Ishikawa (cell line): Measurements from ENCODE around the gene DRD4.

Experiments
- CEBPB ChIP-seq: IDR thresholded peaks from 2 replicates; pipeline ENCODE4 v1.6.1; 2012
- CREB1 ChIP-seq: IDR thresholded peaks from 2 replicates; pipeline ENCODE4 v1.6.1; 2012; ENCODE audit warnings: low read depth
- EGR1 ChIP-seq: IDR thresholded peaks from 2 replicates; pipeline ENCODE4 v1.6.1; 2012
- EP300 ChIP-seq: IDR thresholded peaks from 2 replicates; pipeline ENCODE4 v1.6.1; 2012; ENCODE audit warnings: borderline replicate concordance
- FOXM1 ChIP-seq: IDR thresholded peaks from 2 replicates; pipeline ENCODE4 v1.6.1; 2012; ENCODE audit warnings: low read depth, borderline replicate concordance
- NFIC ChIP-seq: IDR thresholded peaks from 2 replicates; pipeline ENCODE4 v1.6.1; 2012
- RAD21 ChIP-seq: IDR thresholded peaks from 2 replicates; pipeline ENCODE4 v1.6.1; 2012; ENCODE audit warnings: low read depth
- REST ChIP-seq: IDR thresholded peaks from 2 replicates; pipeline ENCODE4 v1.6.1; 2012; ENCODE audit warnings: low read depth, mild to moderate bottlenecking
- TAF1 ChIP-seq: IDR thresholded peaks from 2 replicates; pipeline ENCODE4 v1.6.1; 2012; ENCODE audit warnings: low read depth, mild to moderate bottlenecking
- TCF12 ChIP-seq: IDR thresholded peaks from 2 replicates; pipeline ENCODE4 v1.6.1; 2012; ENCODE audit warnings: low read depth
- TEAD4 ChIP-seq: IDR thresholded peaks from 2 replicates; pipeline ENCODE4 v1.6.1; 2012
- YY1 ChIP-seq: IDR thresholded peaks from 2 replicates; pipeline ENCODE4 v1.6.1; 2012; ENCODE audit warnings: low read depth
- ZBTB7A ChIP-seq: IDR thresholded peaks from 2 replicates; pipeline ENCODE4 v1.6.1; 2012; ENCODE audit warnings: low read depth
- TF ChIP-seq, protein P1 (sequence below): IDR thresholded peaks from 2 replicates; pipeline ENCODE4 v1.6.1; 2012
- TF ChIP-seq, protein P2 (sequence below): IDR thresholded peaks from 2 replicates; pipeline ENCODE4 v1.6.1; 2012

The DRD4 gene

DNA sequence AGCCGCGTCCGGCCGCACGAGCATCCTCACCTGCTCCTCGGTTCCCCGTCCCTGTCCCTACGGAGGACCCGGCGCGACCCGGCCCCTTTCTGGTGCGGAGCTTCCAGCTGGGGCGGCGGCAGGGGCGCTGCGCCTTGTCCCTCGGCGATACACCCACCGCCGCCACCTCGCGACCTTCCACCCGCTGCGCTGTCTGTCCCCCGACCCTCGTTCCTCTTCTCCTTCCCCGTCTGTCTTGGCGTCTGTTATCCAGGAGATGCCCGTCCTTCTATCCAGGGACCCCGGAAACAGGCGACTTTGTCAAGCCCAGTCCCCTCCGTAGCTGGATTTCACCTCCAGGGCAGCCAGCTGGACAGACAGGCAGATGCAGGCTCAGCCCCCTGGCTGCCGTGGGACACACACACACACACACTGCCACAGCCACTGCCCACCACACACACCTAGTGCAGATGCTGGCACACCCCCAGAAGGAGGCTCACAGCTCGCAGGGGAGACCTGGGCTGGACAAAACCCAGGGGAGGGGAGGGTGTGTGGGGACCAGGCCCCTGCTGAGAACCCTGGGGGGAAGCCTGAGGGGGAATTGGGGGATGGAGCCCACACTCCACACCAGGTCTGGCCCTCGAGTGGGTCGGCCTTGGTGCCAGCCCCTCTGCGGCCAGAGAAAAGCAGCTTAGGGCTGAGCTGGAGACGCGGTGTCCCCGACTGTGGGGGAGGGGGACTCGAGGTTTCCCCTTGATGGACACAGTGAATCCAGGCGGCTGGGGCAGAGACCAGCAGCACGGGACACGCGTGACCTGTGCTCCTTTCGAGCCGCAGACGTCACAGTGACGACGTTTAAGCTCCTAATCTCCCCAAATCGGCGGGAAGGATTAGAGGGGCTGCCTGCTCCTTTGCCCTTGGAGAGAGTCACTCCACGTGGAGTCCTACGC, 788 bp downstream of the DRD4 start:
- TF ChIP-seq EP300: no peak
- TF ChIP-seq TCF12: no peak
- no peak for TF ChIP-seq RAD21
- TF ChIP-seq NFIC: no peak
- TF ChIP-seq ZBTB7A: no peak
- TF ChIP-seq CREB1: no peak

GRCh38 chr11:638631-639331, 1.7 kb downstream of the DRD4 start:
- TF ChIP-seq, protein P1, sequence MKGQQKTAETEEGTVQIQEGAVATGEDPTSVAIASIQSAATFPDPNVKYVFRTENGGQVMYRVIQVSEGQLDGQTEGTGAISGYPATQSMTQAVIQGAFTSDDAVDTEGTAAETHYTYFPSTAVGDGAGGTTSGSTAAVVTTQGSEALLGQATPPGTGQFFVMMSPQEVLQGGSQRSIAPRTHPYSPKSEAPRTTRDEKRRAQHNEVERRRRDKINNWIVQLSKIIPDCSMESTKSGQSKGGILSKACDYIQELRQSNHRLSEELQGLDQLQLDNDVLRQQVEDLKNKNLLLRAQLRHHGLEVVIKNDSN: no peak
- TF ChIP-seq TEAD4: no peak
- TF ChIP-seq TAF1: no peak
- no peak for TF ChIP-seq FOXM1
- no peak for TF ChIP-seq TCF12
- TF ChIP-seq EP300: no peak
- TF ChIP-seq NFIC: no peak

GRCh38 chr11:639332-639955, 2.4 kb downstream of the DRD4 start:
- no peak for TF ChIP-seq CREB1
- TF ChIP-seq, protein P2, sequence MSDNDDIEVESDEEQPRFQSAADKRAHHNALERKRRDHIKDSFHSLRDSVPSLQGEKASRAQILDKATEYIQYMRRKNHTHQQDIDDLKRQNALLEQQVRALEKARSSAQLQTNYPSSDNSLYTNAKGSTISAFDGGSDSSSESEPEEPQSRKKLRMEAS: no peak
- TF ChIP-seq EGR1: no peak
- TF ChIP-seq ZBTB7A: no peak

DNA sequence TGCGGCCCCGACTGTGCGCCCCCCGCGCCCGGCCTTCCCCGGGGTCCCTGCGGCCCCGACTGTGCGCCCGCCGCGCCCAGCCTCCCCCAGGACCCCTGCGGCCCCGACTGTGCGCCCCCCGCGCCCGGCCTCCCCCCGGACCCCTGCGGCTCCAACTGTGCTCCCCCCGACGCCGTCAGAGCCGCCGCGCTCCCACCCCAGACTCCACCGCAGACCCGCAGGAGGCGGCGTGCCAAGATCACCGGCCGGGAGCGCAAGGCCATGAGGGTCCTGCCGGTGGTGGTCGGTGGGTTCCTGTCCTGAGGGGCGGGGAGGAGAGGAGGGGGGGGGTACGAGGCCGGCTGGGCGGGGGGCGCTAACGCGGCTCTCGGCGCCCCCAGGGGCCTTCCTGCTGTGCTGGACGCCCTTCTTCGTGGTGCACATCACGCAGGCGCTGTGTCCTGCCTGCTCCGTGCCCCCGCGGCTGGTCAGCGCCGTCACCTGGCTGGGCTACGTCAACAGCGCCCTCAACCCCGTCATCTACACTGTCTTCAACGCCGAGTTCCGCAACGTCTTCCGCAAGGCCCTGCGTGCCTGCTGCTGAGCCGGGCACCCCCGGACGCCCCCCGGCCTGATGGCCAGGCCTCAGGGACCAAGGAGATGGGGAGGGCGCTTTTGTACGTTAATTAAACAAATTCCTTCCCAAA, 3.1 kb downstream of the DRD4 start:
- no peak for TF ChIP-seq NFIC
- no peak for TF ChIP-seq REST
- TF ChIP-seq EGR1: no peak
- TF ChIP-seq TAF1: no peak
- TF ChIP-seq TEAD4: no peak
- TF ChIP-seq CEBPB: no peak
- TF ChIP-seq TCF12: no peak
- TF ChIP-seq, protein P2: no peak
- TF ChIP-seq YY1: no peak
- TF ChIP-seq CREB1: no peak
- TF ChIP-seq FOXM1: no peak
- no peak for TF ChIP-seq ZBTB7A
- no peak for TF ChIP-seq RAD21
- TF ChIP-seq, protein P1: no peak
- TF ChIP-seq EP300: no peak

GRCh38 chr11:641806-642370, 4.8 kb downstream of the DRD4 start:
- TF ChIP-seq ZBTB7A (no peak), CREB1 (no peak), EP300 (no peak), FOXM1 (no peak), REST (no peak), TAF1 (no peak), EGR1 (no peak), TCF12 (no peak), TEAD4 (no peak), NFIC (no peak), RAD21 (no peak), CEBPB (no peak), YY1 (no peak)
- TF ChIP-seq, protein P1: no peak
- TF ChIP-seq, protein P2: no peak
